ENCODE results near the gene GPN3. TPM values are rescaled to one million over a fixed set of nuclear protein-coding genes. Genes with fewer than 3 reads are reported as not detected.
A peak's percentile ranks its signal among the peaks of the same experiment; 100 is the strongest.
"Not testable (repeated sequence)": the region's sequence is repeated elsewhere in the genome, so short reads cannot be mapped to it uniquely, and the experiment has no call there.

The GPN3 gene
- total RNA-seq, 4 donors from 2014 or later, result 18.5 to 39.0 (median 25.9) TPM

DNA sequence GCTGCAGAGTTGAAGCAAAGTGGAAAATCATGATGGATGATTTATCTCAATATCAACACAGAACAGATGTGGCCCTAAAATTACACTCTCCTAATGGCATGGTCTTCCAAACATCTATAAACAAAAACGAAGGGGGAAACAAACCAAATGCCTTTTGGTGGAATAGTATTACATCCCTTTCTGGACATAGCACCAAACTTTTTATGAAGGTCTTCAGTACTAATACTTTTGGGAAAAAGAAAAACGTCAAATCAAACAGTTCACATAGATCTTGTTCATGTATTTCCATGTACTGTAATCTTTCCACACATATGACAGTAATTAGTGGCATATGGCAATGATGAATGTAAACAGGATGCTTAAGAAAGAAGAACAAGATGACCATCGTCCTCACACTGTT lies 41.7 kb downstream of the GPN3 start:
- Histone ChIP-seq H3K9me3 (no peaks in the 10 kb centered on the region), H3K36me3 (no peaks in the 10 kb centered on the region), H3K4me1 (peaks cover 0 to 11% (median 4%) of the 10 kb centered on the region in 4 donors), H3K4me3 (no peak overlapping the region), H3K27me3 (no peaks in the 10 kb centered on the region), H3K27ac (replicated peaks in 1 of 4) (peak overlapping the region in 2 of 4 donors; percentile 41 to 46)
- DNase-seq (ENCODE audit: extremely low spot score), result no peak
- TF ChIP-seq POLR2A (IDR thresholded peaks at IDR 0.05; ENCODE audit: low read depth) (no peak), POLR2AphosphoS5 (IDR thresholded peaks at IDR 0.05) (no peak), EP300 (IDR thresholded peaks at IDR 0.05) (no peak)
- TF ChIP-seq, protein P1, sequence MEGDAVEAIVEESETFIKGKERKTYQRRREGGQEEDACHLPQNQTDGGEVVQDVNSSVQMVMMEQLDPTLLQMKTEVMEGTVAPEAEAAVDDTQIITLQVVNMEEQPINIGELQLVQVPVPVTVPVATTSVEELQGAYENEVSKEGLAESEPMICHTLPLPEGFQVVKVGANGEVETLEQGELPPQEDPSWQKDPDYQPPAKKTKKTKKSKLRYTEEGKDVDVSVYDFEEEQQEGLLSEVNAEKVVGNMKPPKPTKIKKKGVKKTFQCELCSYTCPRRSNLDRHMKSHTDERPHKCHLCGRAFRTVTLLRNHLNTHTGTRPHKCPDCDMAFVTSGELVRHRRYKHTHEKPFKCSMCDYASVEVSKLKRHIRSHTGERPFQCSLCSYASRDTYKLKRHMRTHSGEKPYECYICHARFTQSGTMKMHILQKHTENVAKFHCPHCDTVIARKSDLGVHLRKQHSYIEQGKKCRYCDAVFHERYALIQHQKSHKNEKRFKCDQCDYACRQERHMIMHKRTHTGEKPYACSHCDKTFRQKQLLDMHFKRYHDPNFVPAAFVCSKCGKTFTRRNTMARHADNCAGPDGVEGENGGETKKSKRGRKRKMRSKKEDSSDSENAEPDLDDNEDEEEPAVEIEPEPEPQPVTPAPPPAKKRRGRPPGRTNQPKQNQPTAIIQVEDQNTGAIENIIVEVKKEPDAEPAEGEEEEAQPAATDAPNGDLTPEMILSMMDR (IDR thresholded peaks at IDR 0.05), result no peak
- intact Hi-C loops (cut with DNase I), result loop anchor here (10.0 kb wide), 1 partner anchor 202 kb away; no protein-coding TSS in a partner anchor
- WGBS, result 32% methylated on average over 3 of the region's 3 CpGs

GRCh38 chr12:110424237-110424636 lies 43.8 kb downstream of the GPN3 start:
- WGBS, result 76% methylated on average over 3 of the region's 3 CpGs
- TF ChIP-seq EP300 (IDR thresholded peaks at IDR 0.05) (no peak), POLR2AphosphoS5 (IDR thresholded peaks at IDR 0.05) (no peak), POLR2A (IDR thresholded peaks at IDR 0.05; ENCODE audit: low read depth) (no peak)
- TF ChIP-seq, protein P1 (IDR thresholded peaks at IDR 0.05), result no peak
- peaks cover 0 to 8% (median 2%) of the 10 kb centered on the region in 4 donors for H3K4me1 ChIP-seq
- no peaks in the 10 kb centered on the region for H3K27me3 ChIP-seq
- H3K4me3 ChIP-seq, result no peak overlapping the region
- no peak for DNase-seq (ENCODE audit: extremely low spot score)
- no peaks in the 10 kb centered on the region for H3K36me3 ChIP-seq
- H3K9me3 ChIP-seq, result no peaks in the 10 kb centered on the region
- H3K27ac ChIP-seq (replicated peaks in 1 of 4), result no peak overlapping the region
- intact Hi-C loops (cut with DNase I), result loop anchor here (10.0 kb wide), 1 partner anchor 199 kb away; no protein-coding TSS in a partner anchor

DNA sequence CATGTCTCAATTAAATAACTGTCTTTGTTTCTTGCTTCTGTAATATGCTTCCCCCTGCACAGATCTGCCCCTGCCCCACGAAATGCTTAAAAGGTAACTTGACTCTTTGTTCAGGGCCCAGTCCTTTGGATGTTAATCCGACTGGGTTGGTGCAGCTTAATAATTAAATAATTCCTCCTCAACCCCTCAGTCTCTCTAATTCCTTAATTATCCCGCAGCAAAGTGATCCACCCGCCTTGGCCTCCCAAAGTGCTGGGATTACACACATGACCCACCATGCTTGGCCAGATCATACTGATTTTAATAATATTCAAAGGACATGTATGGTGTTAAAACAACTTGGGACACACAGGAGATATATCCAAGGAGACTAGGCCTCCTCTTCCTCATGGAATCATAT lies 46.4 kb downstream of the GPN3 start:
- Histone ChIP-seq H3K9me3 (no peaks in the 10 kb centered on the region), H3K36me3 (no peaks in the 10 kb centered on the region), H3K27ac (replicated peaks in 1 of 4) (peak overlapping the region in 2 of 4 donors; percentile 14 to 19), H3K4me3 (no peak overlapping the region), H3K4me1 (peaks cover 0 to 8% (median 2%) of the 10 kb centered on the region in 4 donors), H3K27me3 (no peaks in the 10 kb centered on the region)
- TF ChIP-seq, protein P1 (IDR thresholded peaks at IDR 0.05), result no peak
- TF ChIP-seq POLR2A (IDR thresholded peaks at IDR 0.05; ENCODE audit: low read depth), result no peak
- no peak for TF ChIP-seq EP300 (IDR thresholded peaks at IDR 0.05)
- TF ChIP-seq POLR2AphosphoS5 (IDR thresholded peaks at IDR 0.05), result no peak
- intact Hi-C loops (cut with DNase I), result loop anchor here (10.0 kb wide), 1 partner anchor 197 kb away; no protein-coding TSS in a partner anchor
- no peak for DNase-seq (ENCODE audit: extremely low spot score)
- WGBS, result 90% methylated on average over 4 of the region's 4 CpGs

- Histone ChIP-seq H3K4me1 (peaks cover 0 to 8% (median 2%) of the 10 kb centered on the region in 4 donors), H3K27me3 (no peaks in the 10 kb centered on the region), H3K27ac (replicated peaks in 1 of 4) (no peak overlapping the region), H3K36me3 (no peaks in the 10 kb centered on the region), H3K4me3 (no peak overlapping the region), H3K9me3 (no peaks in the 10 kb centered on the region)
- no peak for DNase-seq (ENCODE audit: extremely low spot score)
- TF ChIP-seq POLR2AphosphoS5 (IDR thresholded peaks at IDR 0.05) (no peak), POLR2A (IDR thresholded peaks at IDR 0.05; ENCODE audit: low read depth) (no peak), EP300 (IDR thresholded peaks at IDR 0.05) (no peak)
- TF ChIP-seq, protein P1 (IDR thresholded peaks at IDR 0.05), result no peak
- WGBS, result 83% methylated on average over 3 of the region's 3 CpGs
- intact Hi-C loops (cut with DNase I), result loop anchor here (10.0 kb wide), 1 partner anchor 196 kb away; no protein-coding TSS in a partner anchor
Measured at GRCh38 chr12:110421159-110421661, 46.8 kb downstream of the GPN3 start.

DNA sequence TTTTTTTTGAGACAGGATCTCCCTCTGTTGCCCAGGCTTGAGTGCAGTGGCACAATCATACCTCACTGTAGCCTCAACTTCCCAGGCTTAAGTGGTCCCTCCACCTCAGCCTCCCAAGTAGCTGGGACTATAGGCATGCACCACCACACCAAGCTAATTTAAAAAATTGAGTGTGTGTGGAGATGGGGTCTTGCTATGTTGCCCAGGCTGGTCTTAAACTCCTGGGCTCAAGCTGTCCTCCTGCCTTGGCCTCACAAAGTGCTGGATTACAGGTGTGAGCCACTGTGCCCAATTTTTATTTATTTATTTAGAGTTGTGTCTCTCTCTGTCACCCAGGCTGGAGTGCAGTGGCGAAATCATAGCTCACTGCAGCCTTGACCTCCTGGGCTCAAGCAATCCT lies 47.4 kb downstream of the GPN3 start:
- not testable (repeated sequence) for H3K4me3 ChIP-seq; H3K36me3 ChIP-seq; H3K27ac ChIP-seq (replicated peaks in 1 of 4); H3K9me3 ChIP-seq; H3K27me3 ChIP-seq; DNase-seq (ENCODE audit: extremely low spot score); H3K4me1 ChIP-seq
- intact Hi-C loops (cut with DNase I), result loop anchor here (10.0 kb wide), 1 partner anchor 196 kb away; no protein-coding TSS in a partner anchor
- WGBS, result 92% methylated on average over 1 of the region's 1 CpG

GRCh38 chr12:110417113-110417512 lies 50.9 kb downstream of the GPN3 start:
- H3K36me3 ChIP-seq; intact Hi-C loops (cut with DNase I); H3K4me3 ChIP-seq; H3K9me3 ChIP-seq; DNase-seq (ENCODE audit: extremely low spot score); H3K27me3 ChIP-seq; H3K4me1 ChIP-seq; H3K27ac ChIP-seq (replicated peaks in 1 of 4): not testable (repeated sequence)
- 90% methylated on average over 3 of the region's 3 CpGs for WGBS

DNA sequence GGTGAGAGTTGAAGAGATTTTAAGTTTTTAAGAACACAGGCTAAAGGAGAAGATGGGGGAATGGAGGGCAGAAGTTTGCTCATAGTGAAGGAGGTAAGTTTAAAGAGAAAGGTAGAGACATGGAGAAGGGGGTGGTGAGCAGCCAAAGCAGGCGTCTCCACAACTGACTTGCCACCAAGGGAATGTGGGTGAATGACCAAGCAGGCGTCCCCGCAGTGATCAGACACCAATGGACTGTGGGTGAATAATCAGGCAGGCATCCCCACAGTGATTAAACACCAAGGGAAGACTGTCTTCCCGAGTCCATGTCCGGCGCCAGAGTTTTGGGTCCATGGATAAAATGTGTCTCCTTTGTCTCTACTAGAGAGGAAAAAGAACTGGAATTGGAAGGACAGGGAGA lies 58.0 kb downstream of the GPN3 start:
- intact Hi-C loops (cut with DNase I); H3K27ac ChIP-seq (replicated peaks in 1 of 4); H3K36me3 ChIP-seq; H3K27me3 ChIP-seq; H3K9me3 ChIP-seq; H3K4me3 ChIP-seq; H3K4me1 ChIP-seq; DNase-seq (ENCODE audit: extremely low spot score): not testable (repeated sequence)
- WGBS, result 89% methylated on average over 6 of the region's 6 CpGs

GRCh38 chr12:110405126-110405662 lies 62.9 kb downstream of the GPN3 start:
- H3K27me3 ChIP-seq; H3K4me3 ChIP-seq; DNase-seq (ENCODE audit: extremely low spot score); H3K27ac ChIP-seq (replicated peaks in 1 of 4); H3K9me3 ChIP-seq; intact Hi-C loops (cut with DNase I): not testable (repeated sequence)
- peaks cover 0 to 13% (median 11%) of the 10 kb centered on the region in 4 donors for H3K36me3 ChIP-seq
- peaks cover 8 to 33% (median 24%) of the 10 kb centered on the region in 4 donors for H3K4me1 ChIP-seq
- WGBS, result 93% methylated on average over 16 of the region's 16 CpGs

Measured in esophagus muscularis mucosa (tissue), 4 donors.